H1 (cell line): ENCODE results near the gene SCAF11.

Experiments used
- RBBP5 ChIP-seq: IDR thresholded peaks from 2 replicates; pipeline ENCODE4 v1.7.1; 2012; ENCODE audit warnings: low read depth, mild to moderate bottlenecking, inconsistent platforms, low read length, moderate library complexity, borderline replicate concordance
- TBP ChIP-seq: IDR thresholded peaks from 2 replicates; pipeline ENCODE4 v1.6.1; 2011; ENCODE audit warnings: low read depth, low read length, improper control_type of control experiment
- TCF12 ChIP-seq: IDR thresholded peaks from 2 replicates; pipeline ENCODE4 v1.6.1; 2011; ENCODE audit warnings: low read depth, mild to moderate bottlenecking, low read length
- TF ChIP-seq, protein P1 (sequence below), 3 experiments: IDR thresholded peaks; 1 replicate in 2 of 3; 2 replicates in 1 of 3; pipeline versions ENCODE4 v1.5.1 to v1.6.1; 2011; ENCODE audit warnings: low read length in 3 of 3, mild to moderate bottlenecking in 3 of 3, inconsistent platforms in 2 of 3, low read depth in 1 of 3, moderate library complexity in 1 of 3; ENCODE audit not compliant: insufficient read depth in 1 of 3; ENCODE audit errors: control extremely low read depth in 1 of 3

DNA sequence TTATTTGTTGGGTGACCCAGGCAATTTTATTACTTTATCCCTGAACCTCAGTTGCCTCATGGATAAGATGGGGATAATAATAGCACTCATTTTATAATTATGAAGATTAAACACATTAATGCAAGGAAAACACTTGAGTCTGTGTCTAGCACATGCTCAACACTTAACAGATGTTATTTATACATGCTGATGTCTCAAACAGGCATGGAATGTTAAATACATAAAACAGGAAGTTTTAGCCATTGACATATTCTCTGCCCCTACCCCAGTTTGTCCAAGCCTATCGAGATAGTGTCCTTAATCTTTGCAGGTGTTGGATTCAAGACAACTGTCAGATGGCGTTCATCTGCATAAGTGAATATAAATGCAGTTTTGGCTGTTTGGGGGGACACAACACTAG, 109.8 kb downstream of the SCAF11 start:
- TF ChIP-seq, protein P1, sequence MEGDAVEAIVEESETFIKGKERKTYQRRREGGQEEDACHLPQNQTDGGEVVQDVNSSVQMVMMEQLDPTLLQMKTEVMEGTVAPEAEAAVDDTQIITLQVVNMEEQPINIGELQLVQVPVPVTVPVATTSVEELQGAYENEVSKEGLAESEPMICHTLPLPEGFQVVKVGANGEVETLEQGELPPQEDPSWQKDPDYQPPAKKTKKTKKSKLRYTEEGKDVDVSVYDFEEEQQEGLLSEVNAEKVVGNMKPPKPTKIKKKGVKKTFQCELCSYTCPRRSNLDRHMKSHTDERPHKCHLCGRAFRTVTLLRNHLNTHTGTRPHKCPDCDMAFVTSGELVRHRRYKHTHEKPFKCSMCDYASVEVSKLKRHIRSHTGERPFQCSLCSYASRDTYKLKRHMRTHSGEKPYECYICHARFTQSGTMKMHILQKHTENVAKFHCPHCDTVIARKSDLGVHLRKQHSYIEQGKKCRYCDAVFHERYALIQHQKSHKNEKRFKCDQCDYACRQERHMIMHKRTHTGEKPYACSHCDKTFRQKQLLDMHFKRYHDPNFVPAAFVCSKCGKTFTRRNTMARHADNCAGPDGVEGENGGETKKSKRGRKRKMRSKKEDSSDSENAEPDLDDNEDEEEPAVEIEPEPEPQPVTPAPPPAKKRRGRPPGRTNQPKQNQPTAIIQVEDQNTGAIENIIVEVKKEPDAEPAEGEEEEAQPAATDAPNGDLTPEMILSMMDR (IDR thresholded peaks at IDR 0.05; ENCODE audit: control extremely low read depth in 1 of 3, insufficient read depth in 1 of 3, low read depth in 1 of 3, low read length in 3 of 3): no peak
- TF ChIP-seq TCF12 (no peak), TBP (no peak), RBBP5 (no peak)
